Fibroblast of lung (primary cell): ENCODE measurements around the gene AXL. TPM values are rescaled to one million over a fixed set of nuclear protein-coding genes. Genes with fewer than 3 reads are reported as not detected.

Experiments used
- DNase-seq, 2 donors: peaks; one replicate each; pipeline versions ENCODE4 v3.0.0 to v3.0.0-alpha.2; 2010; ENCODE audit warnings: low read depth in 2 of 2
- H2AFZ ChIP-seq: 2 replicates; pipeline ENCODE4 v1.5.1; 2012; ENCODE audit warnings: low read length, control low read depth, inconsistent platforms
- H3K27ac ChIP-seq: 2 replicates; pipeline ENCODE4 v1.5.1; 2011; ENCODE audit warnings: low read length, control low read depth; ENCODE audit not compliant: insufficient read depth
- H3K27me3 ChIP-seq: 2 replicates; pipeline ENCODE4 v1.5.1; 2011; ENCODE audit warnings: mild to moderate bottlenecking, low read length; ENCODE audit not compliant: control insufficient read depth, insufficient read depth
- H3K36me3 ChIP-seq: 2 replicates; pipeline ENCODE4 v1.5.1; 2011; ENCODE audit warnings: low read length; ENCODE audit not compliant: control insufficient read depth, insufficient read depth
- H3K4me1 ChIP-seq: 2 replicates; pipeline ENCODE4 v1.5.1; 2011; ENCODE audit warnings: low read length; ENCODE audit not compliant: control insufficient read depth, insufficient read depth; ENCODE audit errors: extremely low read depth
- H3K4me2 ChIP-seq: 2 replicates; pipeline ENCODE4 v1.5.1; 2011; ENCODE audit warnings: low read length, control low read depth; ENCODE audit not compliant: insufficient read depth; ENCODE audit errors: extremely low read depth
- H3K4me3 ChIP-seq, 4 experiments: fragments of 200-600 bp in 1 of 4; sonication (generic) in 1 of 4; replicated peaks in 1 of 4; 2 replicates each; pipeline ENCODE4 v1.5.1; 2011 to 2016; ENCODE audit warnings: low read length in 4 of 4, low read depth in 3 of 4, mild to moderate bottlenecking in 3 of 4, control low read depth in 2 of 4, inconsistent platforms in 1 of 4, mixed read lengths in 1 of 4; ENCODE audit not compliant: insufficient read depth in 1 of 4; ENCODE audit errors: control extremely low read depth in 1 of 4
- H3K79me2 ChIP-seq: 2 replicates; pipeline ENCODE4 v1.5.1; 2012; ENCODE audit warnings: mild to moderate bottlenecking, low read length, inconsistent platforms; ENCODE audit not compliant: control insufficient read depth, insufficient read depth
- H3K9ac ChIP-seq: 2 replicates; pipeline ENCODE4 v1.5.1; 2011; ENCODE audit warnings: mild to moderate bottlenecking, low read length, control low read depth; ENCODE audit not compliant: insufficient read depth
- H3K9me3 ChIP-seq: 2 replicates; pipeline ENCODE4 v1.5.1; 2012; ENCODE audit warnings: low read depth, low read length; ENCODE audit not compliant: control insufficient read depth, insufficient read depth
- H4K20me1 ChIP-seq: 2 replicates; pipeline ENCODE4 v1.5.1; 2011; ENCODE audit warnings: low read length; ENCODE audit not compliant: control insufficient read depth, insufficient read depth; ENCODE audit errors: extremely low read depth
- CTCF ChIP-seq, 2 donors: IDR thresholded peaks in 1 of 2; conservative IDR thresholded peaks in 1 of 2; 1 replicate in 1 of 2; 2 replicates in 1 of 2; pipeline ENCODE4 v1.5.1; 2011 to 2012; ENCODE audit warnings: low read length in 2 of 2, control low read depth in 1 of 2, inconsistent platforms in 1 of 2, low read depth in 1 of 2, mild to moderate bottlenecking in 1 of 2
- EZH2 ChIP-seq: IDR thresholded peaks from 2 replicates; pipeline ENCODE4 v1.5.1; 2012; ENCODE audit warnings: low read length, control low read depth, mild to moderate bottlenecking; ENCODE audit errors: missing control alignments
- polyA plus RNA-seq, 2 donors: library from polyadenylated mRNA; depleted of rRNA in 1 of 2; stranded (reverse) in 1 of 2; unstranded in 1 of 2; fragments of >200 nt; gene quantifications; 2 replicates each; pipeline ENCODE4 v1.2.1, GENCODE V29; 2011 to 2012; ENCODE audit warnings: missing spikeins in 1 of 2
- total RNA-seq: library from RNA; depleted of rRNA; stranded (reverse); fragments of >200 nt; gene quantifications from 2 replicates; pipeline ENCODE4 v1.2.1, GENCODE V29; 2014

Gene AXL
- total and polyA plus RNA-seq, 2 donors (not counting 1 experiment from before 2014, with no cell fraction given): 223 to 319 TPM

GRCh38 chr19:41299755-41300089 is 80.7 kb downstream of the AXL start:
- Histone ChIP-seq H3K9me3 (no peaks in the 10 kb centered on the region), H3K27ac (peak overlapping the region; percentile 93), H3K79me2 (peaks cover 7% of the 10 kb centered on the region), H3K4me3 (no peak overlapping the region), H3K36me3 (peaks cover 39% of the 10 kb centered on the region), H3K4me2 (no peak overlapping the region), H3K27me3 (no peaks in the 10 kb centered on the region), H3K9ac (no peak overlapping the region), H4K20me1 (no peaks in the 10 kb centered on the region), H2AFZ (no peak overlapping the region), H3K4me1 (peaks cover 30% of the 10 kb centered on the region)
- DNase-seq: peak; percentile 63 to 87
- TF ChIP-seq CTCF (conservative IDR thresholded peaks at IDR 0.05 in 1 of 2, IDR thresholded peaks at IDR 0.05 in 1 of 2; ENCODE audit: low read depth in 1 of 2, low read length in 2 of 2) (no peak), EZH2 (no peak)

- H3K9me3 ChIP-seq: no peaks in the 10 kb centered on the region
- no peaks in the 10 kb centered on the region for H4K20me1 ChIP-seq
- TF ChIP-seq CTCF (conservative IDR thresholded peaks at IDR 0.05 in 1 of 2, IDR thresholded peaks at IDR 0.05 in 1 of 2; ENCODE audit: low read depth in 1 of 2, low read length in 2 of 2): no peak
- no peak for TF ChIP-seq EZH2
- DNase-seq: no peak
- no peak overlapping the region for H3K4me2 ChIP-seq
- H3K9ac ChIP-seq: no peak overlapping the region
- H3K27me3 ChIP-seq: no peaks in the 10 kb centered on the region
- no peak overlapping the region for H3K4me3 ChIP-seq
- H3K36me3 ChIP-seq: peaks cover 32% of the 10 kb centered on the region
- no peak overlapping the region for H2AFZ ChIP-seq
- H3K27ac ChIP-seq: no peak overlapping the region
- peaks cover 7% of the 10 kb centered on the region for H3K79me2 ChIP-seq
- H3K4me1 ChIP-seq: peaks cover 30% of the 10 kb centered on the region
Measured at GRCh38 chr19:41300555-41300954, 81.5 kb downstream of the AXL start.

- H3K9me3 ChIP-seq: no peaks in the 10 kb centered on the region
- H4K20me1 ChIP-seq: no peaks in the 10 kb centered on the region
- no peak for DNase-seq
- H3K4me3 ChIP-seq: no peak overlapping the region
- TF ChIP-seq CTCF (conservative IDR thresholded peaks at IDR 0.05 in 1 of 2, IDR thresholded peaks at IDR 0.05 in 1 of 2; ENCODE audit: low read depth in 1 of 2, low read length in 2 of 2) (no peak), EZH2 (no peak)
- H3K27me3 ChIP-seq: no peaks in the 10 kb centered on the region
- peaks cover 31% of the 10 kb centered on the region for H3K36me3 ChIP-seq
- H3K9ac ChIP-seq: no peak overlapping the region
- H3K79me2 ChIP-seq: peaks cover 4% of the 10 kb centered on the region
- H3K27ac ChIP-seq: no peak overlapping the region
- H3K4me1 ChIP-seq: peaks cover 21% of the 10 kb centered on the region
- H2AFZ ChIP-seq: no peak overlapping the region
- H3K4me2 ChIP-seq: no peak overlapping the region
Measured at GRCh38 chr19:41302624-41303351, 83.8 kb downstream of the AXL start.
